Activated T-helper 1 cell treated with Interleukin-2 at 50 U/mL for 16 hours (primary cell): ENCODE results near the gene PCBP3.
"Not testable (repeated sequence)": the region's sequence is repeated elsewhere in the genome, so short reads cannot be mapped to it uniquely, and the experiment has no call there.

Experiments used
- DNase-seq: peaks from one replicate; pipeline ENCODE4 v3.0.0-alpha.2; 2020; ENCODE audit warnings: low read depth

Gene PCBP3

DNA sequence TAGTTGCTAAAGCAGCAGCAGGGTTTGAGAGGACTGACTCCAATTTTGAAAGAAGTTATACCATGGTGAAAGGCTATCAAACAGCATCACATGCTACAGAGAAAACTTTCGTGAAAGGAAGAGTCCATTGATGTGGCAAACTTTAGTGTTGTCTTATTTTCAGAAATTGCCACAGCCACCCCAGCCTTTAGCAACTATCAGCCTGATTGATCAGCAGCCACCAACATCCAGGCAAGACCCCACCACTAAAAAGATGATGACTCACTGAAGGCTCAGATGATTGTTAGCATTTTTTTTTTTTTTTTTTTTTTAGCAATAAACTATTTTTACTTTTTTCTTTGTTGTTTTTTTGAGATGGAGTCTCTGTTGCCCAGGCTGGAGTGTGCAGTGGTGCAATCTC, 35.3 kb downstream of the PCBP3 start:
- not testable (repeated sequence) for DNase-seq

DNA sequence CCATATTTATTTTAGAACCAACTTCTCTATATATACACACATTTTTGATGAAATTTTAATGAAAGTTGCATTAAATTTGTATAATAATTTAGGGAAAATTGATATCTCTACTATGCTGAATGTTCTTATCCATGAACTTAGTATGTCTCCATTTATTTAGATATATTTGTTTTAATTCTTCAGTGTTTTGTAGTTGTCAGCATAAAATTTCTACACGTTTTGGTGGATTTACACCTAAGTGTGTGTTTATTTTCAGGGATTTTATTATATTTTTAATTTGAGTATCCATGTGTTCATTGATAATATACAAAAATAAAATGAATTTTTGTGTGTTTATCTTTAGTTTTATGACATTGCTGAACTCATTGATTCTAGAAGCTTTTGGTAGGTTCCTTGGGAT, 36.7 kb downstream of the PCBP3 start:
- DNase-seq, result no peak

DNA sequence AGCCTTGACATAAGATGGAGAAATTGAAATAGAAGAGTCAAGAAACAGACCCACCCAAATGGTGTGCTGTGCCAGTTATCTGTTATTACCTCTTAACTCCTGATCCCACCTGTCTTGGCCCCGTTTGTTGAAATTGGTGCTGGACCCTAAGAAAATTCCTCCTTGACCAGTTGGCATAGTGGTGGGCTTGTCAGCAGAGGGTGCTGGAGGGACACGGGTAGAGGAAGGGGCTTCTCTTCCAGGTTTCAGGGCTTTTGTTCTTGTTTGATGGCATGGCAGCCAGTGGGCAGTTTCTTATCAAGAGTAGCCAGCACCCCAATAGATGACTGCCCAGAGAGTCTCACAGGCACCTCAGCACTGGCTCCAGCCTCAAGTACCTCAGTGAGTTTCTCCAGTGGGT, 51.6 kb downstream of the PCBP3 start:
- DNase-seq, result no peak

DNA sequence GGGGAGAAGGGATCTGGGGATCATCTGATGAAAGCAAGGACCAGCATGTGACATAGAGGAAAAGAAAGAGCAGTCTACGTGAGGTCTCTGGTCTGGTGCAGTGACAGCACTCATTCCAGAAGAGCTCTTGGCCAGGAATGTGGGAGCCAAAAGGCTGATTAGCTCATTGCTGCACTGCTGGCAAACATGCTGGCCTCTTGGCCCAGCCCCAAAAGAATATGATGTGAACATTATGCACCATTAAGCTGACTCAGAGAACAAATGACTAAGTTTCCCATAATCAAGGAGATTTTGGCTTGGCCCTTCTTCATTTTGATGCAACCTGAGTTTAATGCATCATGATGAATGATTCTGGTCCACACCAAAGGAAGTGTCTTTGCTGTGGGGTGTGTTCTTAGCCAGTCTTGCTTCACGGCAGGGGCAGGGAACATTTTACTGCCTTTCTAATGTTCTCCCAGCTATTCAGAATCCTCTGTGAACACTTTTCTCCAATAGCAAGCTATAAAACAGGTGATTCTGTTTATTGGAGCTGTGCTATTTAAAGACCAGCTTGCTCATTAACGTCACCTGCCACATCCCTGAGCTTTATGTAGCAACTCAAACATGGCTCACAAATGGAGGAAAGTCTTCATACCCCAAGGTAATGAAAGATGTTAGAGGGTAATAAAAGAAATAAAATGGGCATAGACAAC, 55.1 kb downstream of the PCBP3 start:
- no peak for DNase-seq

DNA sequence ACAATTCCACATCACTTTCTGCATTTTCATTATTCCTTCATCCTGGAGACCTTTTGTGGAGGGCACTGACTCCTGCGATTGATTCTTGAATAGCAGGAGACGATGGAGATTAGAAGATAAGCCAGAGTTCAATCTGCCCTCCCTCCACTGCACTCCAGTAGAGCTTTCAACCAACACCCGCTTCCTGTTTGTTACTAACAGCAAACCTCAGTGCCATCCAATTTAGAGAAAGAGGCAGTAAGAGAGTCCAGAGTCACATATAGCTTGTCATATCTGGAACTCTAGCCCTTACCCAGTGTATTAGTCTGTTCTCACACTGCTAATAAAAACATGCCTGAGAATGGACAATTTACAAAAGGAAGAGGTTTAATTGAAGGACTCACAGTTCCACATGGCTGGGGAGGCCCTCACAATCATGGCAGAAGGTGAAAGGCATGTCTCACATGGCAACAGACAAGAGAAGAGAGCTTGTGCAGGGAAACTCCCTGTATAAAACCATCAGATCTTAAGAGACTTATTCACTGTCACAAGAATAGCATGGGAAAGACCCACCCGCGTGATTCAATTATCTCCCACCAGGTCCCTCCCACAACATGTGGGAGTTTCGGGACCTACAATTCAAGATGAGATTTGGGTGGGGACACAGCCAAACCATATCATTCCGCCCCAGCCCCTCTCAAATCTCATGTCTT, 55.9 kb downstream of the PCBP3 start:
- DNase-seq, result no peak

DNA sequence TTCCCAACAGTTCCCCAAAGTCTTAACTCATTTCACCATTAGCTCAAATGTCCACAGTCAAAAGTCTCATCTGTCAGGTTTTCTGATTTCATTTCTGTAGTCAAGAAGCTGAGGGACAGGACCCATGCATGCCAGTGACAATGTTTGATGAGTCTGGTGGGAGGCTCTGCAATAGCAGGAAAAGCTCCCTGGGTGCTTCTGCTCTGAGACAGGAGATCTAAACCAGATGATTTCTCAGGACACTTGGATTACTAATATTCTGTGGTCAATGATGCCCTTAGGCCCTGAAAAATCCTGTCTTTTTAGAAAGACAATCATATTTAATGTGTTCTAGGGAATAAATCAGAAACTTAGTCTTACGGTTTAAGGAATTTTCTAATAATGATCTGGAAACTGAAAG, 56.4 kb downstream of the PCBP3 start:
- DNase-seq, result no peak

DNA sequence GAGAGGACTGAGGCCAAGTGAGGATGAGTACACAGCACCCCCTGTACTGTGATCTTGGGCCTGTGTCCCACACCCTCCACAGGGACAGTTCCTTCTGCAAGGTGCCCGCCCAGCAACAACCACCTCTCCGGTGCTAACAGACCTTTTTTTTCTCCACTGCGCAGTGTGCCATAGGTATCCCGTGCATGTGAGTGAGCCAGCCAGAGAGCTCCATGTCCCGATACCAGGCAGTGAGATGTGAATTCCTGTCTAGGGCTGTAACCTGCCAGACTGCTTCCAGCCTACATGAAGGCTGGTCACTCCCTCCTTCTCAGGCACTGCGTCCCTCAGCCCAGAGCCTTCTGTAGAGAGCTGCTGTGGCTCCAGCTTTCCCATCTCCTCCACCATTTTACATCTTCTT, 56.9 kb downstream of the PCBP3 start:
- no peak for DNase-seq

DNA sequence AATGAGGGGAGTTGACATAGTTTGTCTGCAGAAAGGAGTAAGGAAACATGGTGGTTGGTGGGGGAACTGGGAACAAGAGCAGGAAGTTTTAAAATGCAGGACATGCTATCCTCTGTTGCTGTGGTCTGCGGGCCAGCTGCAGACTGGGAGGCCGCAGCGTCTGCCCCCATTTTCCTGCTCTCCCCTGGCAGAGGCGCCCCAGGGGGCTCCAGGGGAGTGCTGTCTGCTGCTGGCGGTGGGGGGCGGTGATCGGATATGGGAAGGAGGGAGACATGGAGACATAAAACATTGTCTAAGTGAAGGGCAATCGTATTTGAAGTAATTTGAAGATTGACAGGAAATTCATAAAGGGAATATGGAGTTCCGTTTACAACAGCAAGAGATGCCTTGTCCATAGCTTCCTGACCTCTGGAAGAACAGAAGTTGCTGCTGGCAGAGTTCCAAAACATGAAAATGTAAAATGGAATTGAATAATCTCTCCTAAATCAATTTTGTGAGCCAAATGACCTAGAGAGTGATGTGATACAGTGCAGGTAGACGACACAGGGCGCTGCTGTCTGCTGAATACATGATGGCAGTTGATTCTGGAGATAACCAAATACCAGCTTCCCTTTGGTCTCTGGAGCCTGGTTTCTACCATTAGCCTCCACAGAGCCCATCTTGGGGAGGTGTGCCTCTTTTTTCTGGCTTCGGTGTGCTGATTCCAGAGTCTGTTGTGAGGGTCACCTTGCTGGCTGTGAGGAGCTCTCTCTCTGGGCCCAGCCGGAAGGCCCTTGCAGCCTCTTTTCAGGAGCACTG, 61.0 kb downstream of the PCBP3 start:
- no peak for DNase-seq

DNA sequence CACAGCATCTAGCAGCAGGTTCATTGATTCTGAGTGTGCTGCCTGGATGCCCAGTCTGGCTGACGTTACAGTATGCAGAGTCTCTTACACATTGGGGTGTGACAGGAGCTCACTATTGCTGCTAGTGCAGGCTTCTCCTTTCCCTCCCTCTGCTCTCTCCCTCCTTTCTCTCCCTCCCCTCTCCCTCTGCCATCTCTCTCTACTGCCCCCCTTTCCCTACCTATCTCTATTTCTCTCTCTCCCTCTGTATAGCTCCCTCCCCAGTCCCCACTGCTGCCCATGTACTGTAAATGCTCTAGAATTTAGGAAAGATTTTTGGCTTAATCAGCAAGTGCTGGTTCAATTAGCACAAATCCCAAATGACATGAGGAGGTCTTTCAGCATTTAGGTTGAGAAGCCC, 62.8 kb downstream of the PCBP3 start:
- DNase-seq, result no peak

DNA sequence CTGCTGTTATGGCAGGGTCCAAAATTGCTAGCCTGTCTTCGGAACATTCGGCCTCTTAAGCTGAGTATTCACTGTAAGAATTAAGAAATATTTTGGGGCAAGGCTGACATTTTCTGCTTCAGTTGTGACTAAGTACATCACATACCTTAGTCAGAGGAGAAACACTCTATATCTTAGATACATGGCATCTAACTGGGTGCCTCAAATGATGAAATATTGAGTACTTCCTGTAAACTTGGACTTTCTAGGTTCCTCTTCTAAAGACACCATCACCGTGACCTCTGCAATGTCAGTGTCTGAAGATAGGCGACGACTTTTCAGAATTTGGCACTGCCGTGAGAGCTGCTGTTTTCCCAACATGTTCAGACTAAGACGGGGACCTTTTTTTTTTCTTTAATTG, 65.6 kb downstream of the PCBP3 start:
- no peak for DNase-seq

DNA sequence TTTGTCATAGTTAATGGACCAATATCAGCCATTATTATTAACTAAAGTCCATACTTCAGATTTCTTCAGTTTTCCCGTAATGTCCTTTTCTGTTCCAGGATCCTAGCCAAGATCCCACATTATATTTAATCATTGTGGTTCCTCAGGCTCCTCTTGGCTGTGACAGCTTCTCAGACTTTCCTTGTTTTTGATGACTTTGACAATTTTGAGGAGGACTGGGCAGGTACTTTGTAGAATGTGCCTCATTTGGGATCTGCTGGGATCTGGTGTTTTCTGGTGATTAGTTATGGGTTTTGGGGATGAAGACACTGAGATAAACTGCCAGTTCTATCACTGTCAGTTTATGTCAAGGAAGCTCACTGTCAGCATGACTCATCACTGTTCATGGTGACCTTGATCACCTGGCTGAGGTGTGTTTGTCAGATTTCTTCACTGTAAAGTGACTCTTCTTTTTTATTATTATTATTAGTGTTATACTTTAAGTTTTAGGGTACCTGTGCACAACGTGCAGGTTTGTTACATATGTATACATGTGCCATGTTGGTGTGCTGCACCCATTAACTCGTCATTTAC, 66.3 kb downstream of the PCBP3 start:
- DNase-seq, result no peak

DNA sequence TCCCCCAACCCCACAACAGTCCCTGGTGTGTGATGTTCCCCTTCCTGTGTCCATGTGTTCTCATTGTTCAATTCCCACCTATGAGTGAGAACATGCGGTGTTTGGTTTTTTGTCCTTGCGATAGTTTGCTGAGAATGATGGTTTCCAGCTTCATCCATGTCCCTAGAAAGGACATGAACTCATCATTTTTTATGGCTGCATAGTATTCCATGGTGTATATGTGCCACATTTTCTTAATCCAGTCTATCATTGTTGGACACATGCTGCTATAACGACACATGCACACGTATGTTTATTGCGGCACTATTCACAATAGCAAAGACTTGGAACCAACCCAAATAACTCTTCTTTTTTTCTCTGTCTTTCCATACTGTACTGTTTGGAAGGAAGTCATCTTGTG, 66.8 kb downstream of the PCBP3 start:
- DNase-seq, result not testable (repeated sequence)

DNA sequence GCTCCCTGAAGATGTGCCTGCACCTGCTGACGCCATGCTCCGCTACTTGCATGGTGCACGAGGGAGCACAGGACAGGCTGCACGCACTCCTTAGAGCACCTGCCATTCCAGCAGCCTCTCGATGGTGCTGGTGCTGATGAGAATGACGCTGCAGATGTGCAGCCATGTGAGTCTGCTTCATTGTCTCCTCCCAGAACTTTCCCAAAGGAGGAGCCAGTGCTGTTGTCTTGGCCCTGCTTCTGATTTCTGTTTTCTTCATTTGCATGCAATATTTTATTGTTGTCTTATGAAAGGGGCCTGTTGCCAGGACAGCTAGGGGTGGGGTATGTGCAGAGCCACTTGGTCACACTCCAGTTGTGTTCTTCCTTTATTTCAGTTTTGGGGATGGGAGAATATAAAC, 70.1 kb downstream of the PCBP3 start:
- no peak for DNase-seq

DNA sequence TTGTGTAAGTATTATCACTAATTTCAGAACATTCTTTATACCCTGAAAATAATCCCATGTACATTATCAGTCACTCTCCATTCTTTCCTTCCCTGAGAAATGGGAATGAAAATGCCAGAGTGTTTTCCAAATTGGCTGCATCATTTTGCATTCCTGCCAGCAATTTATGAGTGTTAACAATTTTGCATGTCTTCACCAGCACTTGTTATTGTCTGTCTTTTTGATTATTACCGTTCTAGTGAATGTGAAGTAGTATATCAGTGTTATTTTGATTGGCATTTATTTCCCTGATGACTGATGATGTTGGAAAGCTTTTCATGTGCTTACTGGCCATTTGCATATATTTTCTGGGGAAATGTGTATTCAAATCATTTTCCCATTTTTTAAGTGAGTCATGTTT, 71.9 kb downstream of the PCBP3 start:
- DNase-seq, result no peak

DNA sequence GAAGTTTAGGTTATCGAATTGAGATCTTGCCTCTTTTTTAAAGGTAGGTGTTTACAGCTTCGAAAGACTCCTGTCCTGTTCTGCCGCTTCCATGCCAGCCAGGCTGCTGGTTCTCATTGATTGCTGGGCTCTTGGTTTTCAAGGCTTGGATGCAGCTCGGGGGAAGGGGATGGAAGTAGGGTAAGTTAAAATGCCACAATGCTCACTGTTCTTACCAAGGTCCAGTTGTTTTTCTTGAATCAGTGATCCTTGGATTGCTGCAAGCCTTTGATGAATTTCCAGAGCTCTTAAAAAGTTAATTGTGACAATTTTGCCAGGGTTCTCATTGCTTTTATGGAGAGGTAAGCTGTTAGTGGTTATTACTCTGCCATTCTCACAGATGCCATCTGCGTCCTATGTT, 74.9 kb downstream of the PCBP3 start:
- DNase-seq, result no peak

DNA sequence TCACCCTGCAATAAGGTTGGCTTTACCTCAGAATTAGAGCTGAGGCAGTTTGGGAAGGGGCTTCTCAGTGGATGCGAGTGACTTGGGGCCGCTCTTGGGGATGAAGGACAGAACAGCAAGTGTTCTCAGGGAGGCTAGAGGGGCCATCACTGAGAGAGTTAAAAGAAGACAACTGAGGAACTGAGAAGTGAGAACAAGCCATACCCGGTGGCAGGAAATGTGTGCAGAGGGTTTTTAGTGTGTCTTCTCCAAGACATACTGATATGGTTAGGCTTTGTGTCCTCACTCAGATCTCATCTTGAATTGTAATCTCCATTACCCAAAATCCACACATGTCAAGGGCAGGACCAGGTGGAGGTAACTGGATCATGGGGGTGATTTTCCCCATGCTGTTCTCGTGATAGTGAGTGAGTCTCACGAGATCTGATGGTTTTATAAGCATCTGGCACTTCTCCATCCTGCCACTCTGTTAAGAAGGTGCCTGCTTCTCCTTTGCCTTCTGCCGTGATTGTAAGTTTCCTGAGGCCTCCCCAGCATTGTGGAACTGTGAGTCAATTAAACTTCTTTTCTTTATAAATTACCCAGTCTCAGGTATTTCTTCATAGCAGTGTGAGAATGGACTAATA, 75.8 kb downstream of the PCBP3 start:
- no peak for DNase-seq

DNA sequence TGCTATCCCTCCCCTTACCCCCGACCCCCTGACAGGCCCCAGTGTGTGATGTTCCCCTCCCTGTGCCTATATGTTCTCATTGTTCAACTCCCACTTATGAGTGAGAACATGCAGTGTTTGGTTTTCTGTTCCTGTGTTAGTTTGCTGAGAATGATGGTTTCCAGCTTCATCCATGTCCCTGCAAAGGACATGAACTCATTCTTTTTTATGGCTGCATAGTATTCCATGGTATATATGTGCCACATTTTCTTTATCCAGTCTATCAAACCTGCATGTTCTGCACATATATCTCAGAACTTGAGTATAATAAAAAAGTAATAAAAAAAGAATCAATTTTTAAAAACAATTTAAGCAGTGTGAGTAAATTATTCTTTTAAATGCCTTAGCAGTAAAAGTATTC, 76.7 kb downstream of the PCBP3 start:
- not testable (repeated sequence) for DNase-seq

DNA sequence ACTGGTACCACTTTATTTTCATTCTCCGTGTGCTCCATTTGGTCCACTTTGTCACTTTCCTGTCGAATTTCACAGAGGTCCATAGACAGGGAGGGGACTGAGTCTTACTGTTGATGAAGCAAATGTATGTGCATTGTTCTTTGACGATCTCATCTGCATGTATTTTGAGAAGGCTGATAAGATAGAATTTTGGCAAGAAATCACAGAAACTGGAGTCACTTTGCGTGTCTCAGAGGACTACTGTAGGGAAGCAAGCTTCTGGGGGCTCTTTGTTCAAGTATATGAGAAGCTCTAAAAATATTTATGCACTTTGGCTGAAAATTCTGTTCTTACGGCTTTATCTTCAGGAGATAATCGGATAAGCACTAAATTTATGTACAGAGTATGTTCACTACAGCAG, 78.1 kb downstream of the PCBP3 start:
- no peak for DNase-seq

DNA sequence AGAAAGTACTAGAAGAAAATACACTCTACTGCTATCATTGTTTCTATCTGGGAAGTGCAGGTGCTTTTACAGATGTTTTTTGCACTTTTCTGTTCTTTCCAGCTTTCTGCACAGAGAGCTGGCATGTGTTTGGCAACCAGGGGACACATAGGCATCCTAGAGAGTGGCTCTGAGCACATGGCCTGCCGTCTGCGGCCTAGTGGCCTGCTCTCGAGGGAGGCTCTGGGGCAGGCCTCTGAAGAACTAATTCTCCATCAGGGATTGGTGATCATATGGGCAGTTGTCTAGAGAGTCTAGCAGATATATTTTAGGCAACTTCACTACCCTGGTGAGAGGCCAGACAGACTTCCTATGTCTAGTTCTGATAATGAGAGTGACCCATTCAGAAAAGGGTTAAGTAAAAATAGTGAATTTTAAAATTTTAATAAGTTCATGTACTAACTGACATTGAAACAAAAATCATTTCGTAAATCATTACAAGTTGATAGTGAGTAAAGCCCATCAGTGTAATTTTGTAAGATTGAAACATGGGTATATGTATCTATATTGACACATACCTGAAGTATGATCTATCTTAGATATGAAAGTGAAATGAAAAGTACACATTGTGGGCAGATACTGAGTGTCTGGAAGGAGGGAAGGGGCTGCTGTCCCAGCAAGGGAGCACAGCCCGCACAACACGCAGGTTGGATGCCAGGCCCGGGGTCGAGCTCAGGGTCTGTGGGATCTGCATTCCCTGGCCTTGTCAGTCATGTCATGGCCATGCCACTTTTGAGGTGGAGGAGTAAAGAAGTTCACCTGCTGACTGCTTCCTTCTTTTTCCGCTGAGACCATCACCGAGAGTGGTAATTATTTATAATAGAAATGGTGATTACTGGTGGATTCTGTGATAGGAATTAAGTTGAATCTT, 79.8 kb downstream of the PCBP3 start:
- no peak for DNase-seq

DNA sequence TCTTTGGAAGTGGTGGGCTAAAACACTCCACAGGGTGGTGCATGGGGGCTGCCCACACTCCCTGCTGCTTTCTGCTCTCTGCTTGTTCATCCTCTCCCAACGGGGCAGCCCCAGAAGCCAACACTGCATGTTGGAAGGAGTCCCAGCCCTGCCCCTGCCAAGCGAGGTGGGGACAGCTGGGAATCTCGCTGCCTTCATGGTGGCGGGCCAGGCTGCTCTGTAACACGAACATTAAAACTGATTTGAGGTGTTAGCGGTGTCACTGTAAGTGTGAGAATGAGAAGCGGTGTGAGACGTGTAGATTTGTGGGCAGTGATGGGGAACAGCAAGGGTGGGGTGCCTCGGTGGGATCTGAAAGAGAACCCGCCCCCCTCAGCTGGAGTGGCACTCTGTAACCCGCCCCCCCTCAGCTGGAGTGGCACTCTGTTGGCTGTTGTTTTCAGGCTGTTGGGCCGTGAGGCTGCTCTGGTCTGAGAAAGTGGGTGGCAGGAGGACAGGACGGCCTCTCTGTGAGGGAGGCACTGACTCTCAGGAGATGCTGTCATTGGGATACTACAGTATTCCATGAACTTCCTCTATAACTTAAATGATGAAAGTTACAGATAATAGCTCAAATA, 80.9 kb downstream of the PCBP3 start:
- no peak for DNase-seq
